IMR-90 (cell line): ENCODE results near the gene EFNB2. TPM values are rescaled to one million over a fixed set of nuclear protein-coding genes. Genes with fewer than 3 reads are reported as not detected.

Source experiments
- ATAC-seq: fragments of 200-7000 bp; cut with Tn5 transposase; 2 replicates; pipeline ENCODE4 v1.9.1; 2020; ENCODE audit warnings: low read depth, mild to moderate bottlenecking, moderate library complexity
- BruUV-seq: library from RNA; stranded (reverse); fragments of 400-500 nt; replicated peaks from 2 replicates; lab custom pipeline; 2021; lab: Mats Ljungman, UMichigan
- CTCF ChIA-PET: fragments of 300-600 bp; formaldehyde crosslinking; extraction: SDS; loops from one replicate; lab custom pipeline; 2021; ENCODE audit warnings: antibody characterized with exemption; lab: Yijun Ruan, JAX
- POLR2A ChIA-PET: fragments of 300-600 bp; sonication (Branson Sonifier 250); formaldehyde crosslinking; loops from one replicate; lab custom pipeline; 2022; ENCODE audit warnings: antibody characterized with exemption; ENCODE audit not compliant: unreplicated experiment; lab: Charles Lee
- DNase-seq: peaks from one replicate; pipeline ENCODE4 v3.0.0; 2013
- H2AFZ ChIP-seq: replicated peaks from 2 replicates; pipeline ENCODE3; 2013; ENCODE audit warnings: low read length, mild to moderate bottlenecking; ENCODE audit not compliant: poor library complexity
- H2AK5ac ChIP-seq: 2 replicates; pipeline ENCODE4 v1.6.1; 2013; ENCODE audit warnings: low read depth, low read length, inconsistent platforms
- H2AK9ac ChIP-seq: replicated peaks from 2 replicates; pipeline ENCODE3; 2013; ENCODE audit warnings: mild to moderate bottlenecking, low read depth, low read length, moderate library complexity; ENCODE audit not compliant: poor library complexity
- H2BK120ac ChIP-seq: 2 replicates; pipeline ENCODE4 v1.6.1; 2013; ENCODE audit warnings: low read depth, low read length, inconsistent platforms
- H2BK15ac ChIP-seq: 3 replicates; pipeline ENCODE4 v1.6.1; 2013; ENCODE audit warnings: low read depth, low read length, inconsistent platforms
- H2BK20ac ChIP-seq: 2 replicates; pipeline ENCODE4 v1.6.1; 2013; ENCODE audit warnings: low read depth, mild to moderate bottlenecking, inconsistent platforms, low read length, moderate library complexity
- H2BK5ac ChIP-seq: 2 replicates; pipeline ENCODE4 v1.6.1; 2013; ENCODE audit warnings: mild to moderate bottlenecking, low read depth, low read length, inconsistent platforms; ENCODE audit not compliant: poor library complexity, severe bottlenecking
- H3K14ac ChIP-seq: replicated peaks from 2 replicates; pipeline ENCODE4 v1.6.1; 2013; ENCODE audit warnings: low read depth, low read length, inconsistent platforms
- H3K18ac ChIP-seq: 2 replicates; pipeline ENCODE4 v1.6.1; 2013; ENCODE audit warnings: low read depth, low read length, control low read depth
- H3K23ac ChIP-seq: 2 replicates; pipeline ENCODE4 v1.6.1; 2013; ENCODE audit warnings: low read depth, low read length, inconsistent platforms
- H3K27ac ChIP-seq: 2 replicates; pipeline ENCODE4 v1.5.1; 2013; ENCODE audit warnings: mild to moderate bottlenecking, control low read depth, low read length; ENCODE audit not compliant: insufficient read depth
- H3K27me3 ChIP-seq: 2 replicates; pipeline ENCODE4 v1.6.1; 2013; ENCODE audit warnings: low read length; ENCODE audit not compliant: control insufficient read depth, insufficient read depth
- H3K36me3 ChIP-seq: 2 replicates; pipeline ENCODE4 v1.6.1; 2013; ENCODE audit warnings: low read length, mixed read lengths; ENCODE audit not compliant: control insufficient read depth, insufficient read depth
- H3K4ac ChIP-seq: 2 replicates; pipeline ENCODE4 v1.6.1; 2013; ENCODE audit warnings: low read depth, low read length, inconsistent platforms
- H3K4me1 ChIP-seq: 2 replicates; pipeline ENCODE4 v1.6.1; 2013; ENCODE audit warnings: low read length, mixed read lengths; ENCODE audit not compliant: control insufficient read depth, insufficient read depth
- H3K4me2 ChIP-seq: 2 replicates; pipeline ENCODE4 v1.6.1; 2013; ENCODE audit warnings: low read depth, mild to moderate bottlenecking, control low read depth, low read length, moderate library complexity
- H3K4me3 ChIP-seq: 2 replicates; pipeline ENCODE4 v1.5.1; 2013; ENCODE audit warnings: low read depth, mild to moderate bottlenecking, control low read depth, low read length, moderate library complexity; ENCODE audit not compliant: insufficient read depth
- H3K56ac ChIP-seq: 2 replicates; pipeline ENCODE4 v1.6.1; 2013; ENCODE audit warnings: low read length, inconsistent platforms; ENCODE audit not compliant: insufficient read depth; ENCODE audit errors: extremely low read depth
- H3K79me1 ChIP-seq, 2 experiments: 2 replicates each; pipeline ENCODE4 v1.6.1; 2013; ENCODE audit warnings: low read length in 2 of 2, inconsistent platforms in 1 of 2, low read depth in 1 of 2
- H3K9ac ChIP-seq: 2 replicates; pipeline ENCODE4 v1.6.1; 2013; ENCODE audit warnings: low read depth, low read length, control low read depth
- H3K9me1 ChIP-seq: 2 replicates; pipeline ENCODE4 v1.6.1; 2013; ENCODE audit warnings: low read length, inconsistent platforms; ENCODE audit not compliant: insufficient read depth
- H3K9me3 ChIP-seq: 2 replicates; pipeline ENCODE4 v1.6.1; 2013; ENCODE audit warnings: low read length; ENCODE audit not compliant: control insufficient read depth, insufficient read depth
- H4K20me1 ChIP-seq: 2 replicates; pipeline ENCODE4 v1.6.1; 2013; ENCODE audit warnings: low read length, inconsistent platforms; ENCODE audit not compliant: insufficient read depth
- H4K5ac ChIP-seq: 2 replicates; pipeline ENCODE4 v1.6.1; 2013; ENCODE audit warnings: mild to moderate bottlenecking, low read depth, low read length, control low read depth
- H4K8ac ChIP-seq, 2 experiments: 2 replicates each; pipeline ENCODE4 v1.6.1; 2013; ENCODE audit warnings: low read depth in 2 of 2, low read length in 2 of 2, control low read depth in 1 of 2, inconsistent platforms in 1 of 2
- H4K91ac ChIP-seq: 2 replicates; pipeline ENCODE4 v1.6.1; 2013; ENCODE audit warnings: low read depth, low read length, inconsistent platforms; ENCODE audit not compliant: insufficient read depth
- BHLHE40 ChIP-seq: fragments of 150-350 bp; IDR thresholded peaks from 2 replicates; pipeline ENCODE4 v1.6.1; 2016; ENCODE audit warnings: mild to moderate bottlenecking, low read depth, low read length
- CEBPB ChIP-seq: IDR thresholded peaks from 2 replicates; pipeline ENCODE4 v1.6.1; 2012; ENCODE audit warnings: low read depth, low read length, improper control_type of control experiment
- CHD1 ChIP-seq: IDR thresholded peaks from 2 replicates; pipeline ENCODE4 v1.6.1; 2012; ENCODE audit warnings: low read depth, low read length, improper control_type of control experiment
- CTCF ChIP-seq: conservative IDR thresholded peaks from 2 replicates; pipeline ENCODE4 v1.5.1; 2012; ENCODE audit warnings: mild to moderate bottlenecking, low read depth, low read length, improper control_type of control experiment
- ELK1 ChIP-seq: fragments of 150-350 bp; IDR thresholded peaks from 2 replicates; pipeline ENCODE4 v1.6.1; 2016; ENCODE audit warnings: low read depth, mild to moderate bottlenecking, low read length, moderate library complexity, borderline replicate concordance
- FOS ChIP-seq: fragments of 150-350 bp; IDR thresholded peaks from 2 replicates; pipeline ENCODE4 v1.6.1; 2016; ENCODE audit warnings: low read depth, low read length
- MAFK ChIP-seq: IDR thresholded peaks from 2 replicates; pipeline ENCODE4 v1.6.1; 2012; ENCODE audit warnings: low read depth, low read length, improper control_type of control experiment
- MAZ ChIP-seq: IDR thresholded peaks from 2 replicates; pipeline ENCODE4 v1.6.1; 2012; ENCODE audit warnings: low read depth, mild to moderate bottlenecking, low read length, improper control_type of control experiment, moderate library complexity, borderline replicate concordance
- MXI1 ChIP-seq: IDR thresholded peaks from 2 replicates; pipeline ENCODE4 v1.6.1; 2012; ENCODE audit warnings: low read depth, mild to moderate bottlenecking, low read length, moderate library complexity, borderline replicate concordance
- NFE2L2 ChIP-seq: fragments of 150-350 bp; IDR thresholded peaks from 2 replicates; pipeline ENCODE4 v1.6.1; 2016; ENCODE audit warnings: low read depth, mild to moderate bottlenecking, low read length
- POLR2A ChIP-seq: IDR thresholded peaks from 2 replicates; pipeline ENCODE4 v1.6.1; 2012; ENCODE audit warnings: mild to moderate bottlenecking, low read depth, low read length
- RAD21 ChIP-seq: IDR thresholded peaks from 2 replicates; pipeline ENCODE4 v1.6.1; 2012; ENCODE audit warnings: low read length, improper control_type of control experiment
- RCOR1 ChIP-seq: IDR thresholded peaks from 2 replicates; pipeline ENCODE4 v1.6.1; 2012; ENCODE audit warnings: mild to moderate bottlenecking, low read length, improper control_type of control experiment; ENCODE audit not compliant: insufficient replicate concordance
- RFX5 ChIP-seq: IDR thresholded peaks from 2 replicates; pipeline ENCODE4 v1.8.0; 2012; ENCODE audit warnings: low read depth, mild to moderate bottlenecking, low read length, moderate library complexity
- SMC3 ChIP-seq: fragments of 150-350 bp; IDR thresholded peaks from 2 replicates; pipeline ENCODE4 v1.6.1; 2016; ENCODE audit warnings: low read depth, mild to moderate bottlenecking, antibody characterized with exemption, low read length, moderate library complexity
- USF2 ChIP-seq: fragments of 150-350 bp; IDR thresholded peaks from 2 replicates; pipeline ENCODE4 v1.6.1; 2017; ENCODE audit warnings: mild to moderate bottlenecking, antibody characterized with exemption, low read length, low read depth
- WGBS, 2 experiments: methylation state at CpG; one replicate each; pipeline versions ENCODE4 v1.1.5 to v1.1.7; 2013; ENCODE audit warnings: missing lambda C conversion rate in 2 of 2; ENCODE audit not compliant: insufficient read length in 1 of 2; ENCODE audit errors: extremely low coverage in 2 of 2; 5-methylcytosine and 5-hydroxymethylcytosine counted together
- dilution Hi-C: fragments of 300-500 bp; cut with HindIII; formaldehyde crosslinking; loops from one replicate; pipeline ENCODE4 v1.14.3; 2018; ENCODE audit warnings: low sequenced_read_pairs; ENCODE audit not compliant: unreplicated experiment
- in situ Hi-C: fragments of 300-500 bp; cut with MboI; formaldehyde crosslinking; loops from 3 replicates; pipeline ENCODE4 v1.14.3; 2019; ENCODE audit warnings: low sequenced_read_pairs, inconsistent platforms, mixed read lengths
- intact Hi-C: fragments of 100-400 bp; cut with micrococcal nuclease; formaldehyde crosslinking; loops from 2 replicates; pipeline ENCODE4 v1.10.0; 2022
- polyA plus RNA-seq, 3 experiments: library from polyadenylated mRNA; depleted of rRNA; stranded (reverse); fragments of >200 nt; gene quantifications; 2 replicates each; pipeline ENCODE4 v1.2.3, GENCODE V29; 2012; ENCODE audit warnings: low replicate concordance in 1 of 3
- total RNA-seq: library from RNA; depleted of rRNA; stranded (reverse); fragments of >200 nt; gene quantifications from 2 replicates; pipeline ENCODE4 v1.2.3, GENCODE V29; 2012

EFNB2 gene
- total and polyA plus RNA-seq, 2 of the 4 experiments (the other 2 are of a cell fraction): 5.4 to 6.0 TPM

- Histone ChIP-seq H3K14ac (no peak overlapping the region), H3K9me1 (no peaks in the 10 kb centered on the region), H3K9ac (no peak overlapping the region), H4K91ac (no peak overlapping the region), H2AFZ (no peak overlapping the region), H3K27me3 (no peaks in the 10 kb centered on the region), H3K27ac (no peak overlapping the region), H3K18ac (no peak overlapping the region), H3K4me3 (no peak overlapping the region), H2AK5ac (no peak overlapping the region), H3K23ac (no peak overlapping the region), H3K79me1 (no peaks in the 10 kb centered on the region), H3K36me3 (no peaks in the 10 kb centered on the region), H2BK20ac (no peak overlapping the region), H2BK15ac (no peak overlapping the region), H4K8ac (no peak overlapping the region), H2BK5ac (no peak overlapping the region), H3K56ac (no peak overlapping the region), H3K4me2 (no peak overlapping the region), H3K9me3 (no peaks in the 10 kb centered on the region), H2BK120ac (no peak overlapping the region), H3K4me1 (no peaks in the 10 kb centered on the region), H2AK9ac (no peak overlapping the region), H3K4ac (no peak overlapping the region), H4K5ac (no peak overlapping the region), H4K20me1 (no peaks in the 10 kb centered on the region)
- 73% methylated on average over 3 of the region's 3 CpGs; no CpG with 5 or more reads in 1 of the 2 experiments for WGBS, 2 experiments
- DNase-seq: no peak
- TF ChIP-seq CTCF (no peak), MAZ (no peak), RFX5 (no peak), SMC3 (no peak), CEBPB (no peak), CHD1 (no peak), RAD21 (no peak), MXI1 (no peak), ELK1 (no peak), BHLHE40 (no peak), NFE2L2 (no peak), RCOR1 (no peak), POLR2A (no peak), FOS (no peak), MAFK (no peak), USF2 (no peak)
- no TSS peak for BruUV-seq
- CTCF ChIA-PET: no interaction called here
- in situ Hi-C loops: no loop called here
- dilution Hi-C loops: no loop called here
- POLR2A ChIA-PET: no interaction called here
- intact Hi-C loops: no loop called here
- ATAC-seq: no peak
Measured at GRCh38 chr13:106475852-106476251, 59.6 kb downstream of the EFNB2 start.
